Activated CD8-positive, alpha-beta T cell treated with anti-CD3 and anti-CD28 coated beads for 36 hours (primary cell): ENCODE results near the gene C1orf116. TPM values are rescaled to one million over a fixed set of nuclear protein-coding genes. Genes with fewer than 3 reads are reported as not detected.

ENCODE experiments used
- ATAC-seq: fragments of 200-7000 bp; cut with Tn5 transposase; one replicate; pipeline ENCODE4 v1.10.0; 2021; ENCODE audit warnings: mild to moderate bottlenecking, moderate library complexity
- CTCF ChIA-PET: fragments of 350-600 bp; sonication (Branson Sonifier 250); formaldehyde crosslinking; loops from one replicate; lab custom pipeline; 2021; ENCODE audit warnings: antibody characterized with exemption; lab: Charles Lee
- POLR2A ChIA-PET: fragments of 350-600 bp; sonication (Branson Sonifier 250); formaldehyde crosslinking; loops from one replicate; lab custom pipeline; 2021; ENCODE audit warnings: antibody characterized with exemption; lab: Charles Lee
- DNase-seq: peaks from one replicate; pipeline ENCODE4 v3.0.0-alpha.2; 2020
- H3K27ac Mint-ChIP-seq: one replicate; pipeline ENCODE4 v1.8.0; 2021; ENCODE audit warnings: mild to moderate bottlenecking, mixed read lengths
- H3K27me3 Mint-ChIP-seq: one replicate; pipeline ENCODE4 v1.8.0; 2021; ENCODE audit warnings: mixed read lengths
- H3K36me3 Mint-ChIP-seq: one replicate; pipeline ENCODE4 v1.8.0; 2021; ENCODE audit warnings: low read depth, mixed read lengths
- H3K4me1 Mint-ChIP-seq: one replicate; pipeline ENCODE4 v1.8.0; 2021; ENCODE audit warnings: low read depth, mixed read lengths
- H3K4me3 Mint-ChIP-seq: one replicate; pipeline ENCODE4 v1.8.0; 2021; ENCODE audit warnings: mild to moderate bottlenecking, moderate library complexity, mixed read lengths
- H3K9me3 Mint-ChIP-seq: one replicate; pipeline ENCODE4 v1.8.0; 2021; ENCODE audit warnings: mixed read lengths
- intact Hi-C: fragments of 100-400 bp; cut with micrococcal nuclease; formaldehyde crosslinking; loops from one replicate; pipeline ENCODE4 v1.10.0; 2022
- total RNA-seq, 2 experiments: library from RNA; stranded (reverse); gene quantifications; one replicate each; pipeline ENCODE4 v1.2.3, GENCODE V29; 2021
- TF ChIP-seq, protein P1 (sequence below): fragments of 200-600 bp; IDR thresholded peaks from one replicate; pipeline ENCODE4 v1.8.0; 2022; ENCODE audit warnings: antibody characterized with exemption, mild to moderate bottlenecking

The C1orf116 gene
- total RNA-seq, 2 experiments from 2014 or later, result 0.07 to 0.13 TPM

DNA sequence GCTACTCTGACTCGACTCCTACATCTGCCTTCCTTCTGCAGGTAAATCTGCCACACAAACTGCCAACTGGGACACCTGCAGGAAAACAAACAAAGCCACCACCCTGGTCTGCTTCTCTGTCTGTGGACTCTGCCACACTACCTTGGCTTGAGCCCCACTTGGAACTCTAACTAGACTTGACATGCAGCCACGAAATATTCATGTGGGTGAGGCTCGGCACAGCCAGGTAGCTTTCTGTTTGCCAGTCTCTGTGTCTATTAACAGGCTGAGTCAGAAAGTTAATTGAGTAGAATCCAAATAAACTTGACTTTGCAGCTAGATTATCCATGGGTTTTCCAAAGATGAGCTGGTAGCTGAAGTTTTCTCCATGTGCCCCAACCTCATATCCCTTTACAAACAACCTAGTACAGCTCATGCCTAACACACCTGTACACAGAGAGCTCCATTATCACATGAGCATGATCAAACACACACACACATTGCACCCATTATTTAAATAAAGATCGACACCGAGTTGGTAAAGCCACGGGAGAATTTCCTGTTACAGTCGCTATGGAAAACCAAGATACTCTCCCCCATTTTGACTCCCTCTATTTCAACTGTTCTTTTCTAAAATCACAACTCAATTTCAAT, 808 bp downstream of the C1orf116 start:
- Mint-ChIP-seq H3K36me3 (no peaks in the 10 kb centered on the region), H3K9me3 (no peaks in the 10 kb centered on the region), H3K27me3 (peaks cover 35% of the 10 kb centered on the region), H3K4me1 (no peaks in the 10 kb centered on the region), H3K27ac (no peak overlapping the region), H3K4me3 (no peak overlapping the region)
- ChIA-PET POLR2A (no interaction called here), CTCF (interaction anchor here (0.7 to 3.3 kb wide), 6 partner anchors 8 to 167 kb away, joined by 3 to 16 read pairs (median 4); no protein-coding TSS in a partner anchor)
- ATAC-seq, result no peak
- intact Hi-C loops, result no loop called here
- no peak for DNase-seq
- TF ChIP-seq, protein P1, sequence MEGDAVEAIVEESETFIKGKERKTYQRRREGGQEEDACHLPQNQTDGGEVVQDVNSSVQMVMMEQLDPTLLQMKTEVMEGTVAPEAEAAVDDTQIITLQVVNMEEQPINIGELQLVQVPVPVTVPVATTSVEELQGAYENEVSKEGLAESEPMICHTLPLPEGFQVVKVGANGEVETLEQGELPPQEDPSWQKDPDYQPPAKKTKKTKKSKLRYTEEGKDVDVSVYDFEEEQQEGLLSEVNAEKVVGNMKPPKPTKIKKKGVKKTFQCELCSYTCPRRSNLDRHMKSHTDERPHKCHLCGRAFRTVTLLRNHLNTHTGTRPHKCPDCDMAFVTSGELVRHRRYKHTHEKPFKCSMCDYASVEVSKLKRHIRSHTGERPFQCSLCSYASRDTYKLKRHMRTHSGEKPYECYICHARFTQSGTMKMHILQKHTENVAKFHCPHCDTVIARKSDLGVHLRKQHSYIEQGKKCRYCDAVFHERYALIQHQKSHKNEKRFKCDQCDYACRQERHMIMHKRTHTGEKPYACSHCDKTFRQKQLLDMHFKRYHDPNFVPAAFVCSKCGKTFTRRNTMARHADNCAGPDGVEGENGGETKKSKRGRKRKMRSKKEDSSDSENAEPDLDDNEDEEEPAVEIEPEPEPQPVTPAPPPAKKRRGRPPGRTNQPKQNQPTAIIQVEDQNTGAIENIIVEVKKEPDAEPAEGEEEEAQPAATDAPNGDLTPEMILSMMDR, result no peak

GRCh38 chr1:207031016-207031415, 1.5 kb downstream of the C1orf116 start:
- intact Hi-C loops, result no loop called here
- Mint-ChIP-seq H3K9me3 (no peaks in the 10 kb centered on the region), H3K4me3 (no peak overlapping the region), H3K36me3 (no peaks in the 10 kb centered on the region), H3K4me1 (no peaks in the 10 kb centered on the region), H3K27ac (no peak overlapping the region), H3K27me3 (peaks cover 35% of the 10 kb centered on the region)
- ATAC-seq (no peak), DNase-seq (no peak)
- CTCF ChIA-PET, result interaction anchor here (0.9 to 3.3 kb wide), 5 partner anchors 12 to 49 kb away, joined by 3 to 16 read pairs (median 5); partner anchors contain the start of gene PFKFB2
- TF ChIP-seq, protein P1, result no peak
- POLR2A ChIA-PET, result interaction anchor here (1.4 kb wide), 1 partner anchor 9 kb away, joined by 3 read pairs; no protein-coding TSS in a partner anchor

DNA sequence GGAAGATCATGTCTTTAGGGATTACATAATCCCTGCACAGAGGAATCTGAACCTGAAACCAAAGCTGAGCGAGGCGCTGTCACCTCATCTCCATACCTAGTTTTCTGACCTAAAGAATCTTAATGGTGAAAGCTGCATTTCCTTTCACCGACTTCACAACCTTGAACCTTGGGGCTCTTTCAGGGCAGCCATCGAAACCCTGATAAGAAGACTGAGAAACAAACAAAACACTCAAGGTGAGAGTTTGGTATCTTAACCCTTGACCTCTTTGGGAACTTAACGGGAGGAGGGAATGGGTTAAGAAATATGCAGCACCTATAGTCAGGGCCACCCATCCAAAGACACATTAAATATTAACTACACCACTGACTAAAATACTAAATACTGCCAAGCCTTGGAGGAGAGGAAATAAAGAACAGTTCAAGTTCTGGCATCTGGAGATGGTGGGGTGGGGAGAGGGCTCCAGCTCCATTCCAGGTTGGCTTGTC, 2.0 kb downstream of the C1orf116 start:
- CTCF ChIA-PET, result interaction anchor here (0.9 to 2.3 kb wide), 4 partner anchors 13 to 26 kb away, joined by 3 to 12 read pairs (median 5); partner anchors contain the start of gene PFKFB2
- Mint-ChIP-seq H3K4me1 (no peaks in the 10 kb centered on the region), H3K4me3 (no peak overlapping the region), H3K27me3 (peaks cover 35% of the 10 kb centered on the region), H3K36me3 (no peaks in the 10 kb centered on the region), H3K27ac (no peak overlapping the region), H3K9me3 (no peaks in the 10 kb centered on the region)
- POLR2A ChIA-PET, result interaction anchor here (1.4 kb wide), 1 partner anchor 9 kb away, joined by 3 read pairs; no protein-coding TSS in a partner anchor
- ATAC-seq, result no peak
- TF ChIP-seq, protein P1, result no peak
- intact Hi-C loops, result no loop called here
- no peak for DNase-seq

GRCh38 chr1:207029701-207030521, 2.6 kb downstream of the C1orf116 start:
- Mint-ChIP-seq H3K36me3 (no peaks in the 10 kb centered on the region), H3K4me1 (no peaks in the 10 kb centered on the region), H3K4me3 (no peak overlapping the region), H3K27me3 (peaks cover 34% of the 10 kb centered on the region), H3K9me3 (no peaks in the 10 kb centered on the region), H3K27ac (no peak overlapping the region)
- CTCF ChIA-PET, result interaction anchor here (0.5 to 2.3 kb wide), 5 partner anchors 12 to 25 kb away, joined by 3 to 12 read pairs (median 3); partner anchors contain the start of gene PFKFB2
- no peak for ATAC-seq
- no peak for DNase-seq
- TF ChIP-seq, protein P1, result no peak
- POLR2A ChIA-PET, result interaction anchor here (1.4 kb wide), 1 partner anchor 10 kb away, joined by 3 read pairs; no protein-coding TSS in a partner anchor
- intact Hi-C loops, result no loop called here
